Kidney epithelial cell (primary cell): ENCODE measurements around the gene CRCP. TPM values are rescaled to one million over a fixed set of nuclear protein-coding genes. Genes with fewer than 3 reads are reported as not detected.
"Not testable (repeated sequence)": the region's sequence is repeated elsewhere in the genome, so short reads cannot be mapped to it uniquely, and the experiment has no call there.

ENCODE experiments used
- DNase-seq: peaks from one replicate; pipeline ENCODE4 v3.0.0-alpha.2; 2010; ENCODE audit warnings: low read depth
- H3K27me3 ChIP-seq: 2 replicates; pipeline ENCODE4 v1.6.0; 2011; ENCODE audit warnings: low read length; ENCODE audit not compliant: control insufficient read depth, insufficient read depth
- H3K36me3 ChIP-seq: 2 replicates; pipeline ENCODE4 v1.5.1; 2011; ENCODE audit warnings: low read length; ENCODE audit not compliant: control insufficient read depth, insufficient read depth
- H3K4me3 ChIP-seq: 2 replicates; pipeline ENCODE4 v1.5.1; 2011; ENCODE audit warnings: low read depth, mild to moderate bottlenecking, control low read depth, low read length
- CTCF ChIP-seq: IDR thresholded peaks from 2 replicates; pipeline ENCODE4 v1.5.1; 2011; ENCODE audit warnings: mild to moderate bottlenecking, moderate library complexity, low read length, control low read depth, inconsistent platforms; ENCODE audit not compliant: insufficient read depth, poor library complexity, severe bottlenecking
- total RNA-seq: library from RNA; depleted of rRNA; stranded (reverse); fragments of >200 nt; gene quantifications from 2 replicates; pipeline ENCODE4 v1.2.3, GENCODE V29; 2015

The CRCP gene
- total RNA-seq, 1 donor from 2014 or later, result 38.5 TPM

- TF ChIP-seq CTCF, result no peak
- DNase-seq, result no peak
- Histone ChIP-seq H3K4me3 (peak overlapping the region; percentile 23), H3K36me3 (no peaks in the 10 kb centered on the region), H3K27me3 (no peaks in the 10 kb centered on the region)
Observed at GRCh38 chr7:66100408-66101050, 14.1 kb upstream of the CRCP start.

GRCh38 chr7:66102168-66102567 is 12.5 kb upstream of the CRCP start:
- not testable (repeated sequence) for H3K36me3 ChIP-seq, H3K27me3 ChIP-seq, H3K4me3 ChIP-seq, DNase-seq

GRCh38 chr7:66103994-66104393 is 10.7 kb upstream of the CRCP start:
- DNase-seq, H3K27me3 ChIP-seq, H3K4me3 ChIP-seq, H3K36me3 ChIP-seq: not testable (repeated sequence)

- Histone ChIP-seq H3K4me3 (no peak overlapping the region), H3K36me3 (no peaks in the 10 kb centered on the region), H3K27me3 (no peaks in the 10 kb centered on the region)
- no peak for DNase-seq
- no peak for TF ChIP-seq CTCF
Observed at GRCh38 chr7:66105263-66105748, 9.3 kb upstream of the CRCP start.

GRCh38 chr7:66108410-66108809 is 6.2 kb upstream of the CRCP start:
- H3K36me3 ChIP-seq, H3K4me3 ChIP-seq, H3K27me3 ChIP-seq, DNase-seq: not testable (repeated sequence)

- H3K4me3 ChIP-seq, result no peak overlapping the region
- no peaks in the 10 kb centered on the region for H3K27me3 ChIP-seq
- TF ChIP-seq CTCF, result no peak
- peak; percentile 88 for DNase-seq
- H3K36me3 ChIP-seq, result no peaks in the 10 kb centered on the region
Observed at GRCh38 chr7:66110856-66111255, 3.8 kb upstream of the CRCP start.

- not testable (repeated sequence) for H3K4me3 ChIP-seq, H3K27me3 ChIP-seq, H3K36me3 ChIP-seq, DNase-seq
Observed at GRCh38 chr7:66116680-66117420, 2.2 kb downstream of the CRCP start.

GRCh38 chr7:66118603-66119002 is 4.0 kb downstream of the CRCP start:
- peaks cover 1% of the 10 kb centered on the region for H3K36me3 ChIP-seq
- no peak overlapping the region for H3K4me3 ChIP-seq
- no peak for DNase-seq
- no peaks in the 10 kb centered on the region for H3K27me3 ChIP-seq
- no peak for TF ChIP-seq CTCF
